ENCODE data around the gene TCF15. TPM values are rescaled to one million over a fixed set of nuclear protein-coding genes. Genes with fewer than 3 reads are reported as not detected.

The TCF15 gene
- 1 to 10 TPM; 2.3 to 5.7 (median 3.3) TPM for total RNA-seq

DNA sequence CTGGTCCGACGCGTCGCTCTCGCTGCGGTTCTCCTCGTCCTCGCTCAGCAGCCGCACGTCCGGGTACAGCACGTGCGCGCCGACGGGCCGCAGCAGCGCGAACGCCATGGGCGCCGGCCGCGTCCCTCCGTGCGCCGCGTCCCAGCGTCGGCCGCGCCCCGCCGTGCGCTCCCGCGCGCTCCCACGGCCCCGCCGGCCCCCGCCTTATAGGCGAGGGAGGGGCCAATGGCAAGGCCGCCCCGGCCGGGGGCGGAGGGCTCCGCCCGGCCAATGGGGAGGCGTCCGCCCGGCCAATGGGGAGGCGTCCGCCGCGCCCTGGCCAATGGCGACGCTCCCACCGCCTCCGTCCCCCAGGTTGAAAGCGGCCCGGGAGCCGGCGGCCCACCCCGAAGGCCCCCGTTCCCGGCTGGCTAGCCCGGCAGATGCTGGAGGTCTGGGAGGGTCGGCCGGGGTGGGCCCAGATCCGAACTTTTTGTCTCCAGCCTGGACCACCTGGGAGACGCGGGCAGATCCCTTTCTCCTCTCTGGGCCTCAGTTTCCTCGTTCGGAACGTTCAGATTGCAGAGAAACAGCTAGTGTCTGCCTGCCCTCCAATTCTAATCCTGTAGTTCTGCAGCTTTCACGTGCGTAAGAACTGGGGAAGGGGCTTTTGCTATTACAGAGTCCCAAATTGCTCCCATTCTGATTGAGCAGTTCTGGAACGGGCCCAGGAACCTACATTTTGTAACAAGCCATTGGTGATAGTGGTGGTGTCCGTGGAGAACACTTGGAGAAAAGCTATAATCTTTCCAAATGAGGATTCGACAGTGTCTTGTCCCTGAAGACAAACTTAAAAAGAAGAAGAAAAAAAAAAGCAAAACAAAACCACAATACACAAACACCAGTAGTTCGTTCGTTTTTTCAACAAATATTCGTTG is at the start of gene TCF15:
Gene TCF15 (minus strand): TSS at position 180 of the 917 bp plus-strand sequence. CDS start 72 bp downstream, at position 108.
- H3K4me1 ChIP-seq = peaks cover 12 to 23% (median 20%) of the 10 kb centered on the region in 4 donors
- no peak for TF ChIP-seq EP300 (IDR thresholded peaks at IDR 0.05)
- no peak for DNase-seq (ENCODE audit: extremely low spot score)
- peak within 1 kb of the TSS; percentile 45 to 55 (median 47) for H3K4me3 ChIP-seq
- peak within 1 kb of the TSS in 3 of 4 donors; percentile 31 to 46 (median 44) for H3K27ac ChIP-seq (replicated peaks in 1 of 4)
- H3K9me3 ChIP-seq = no peaks in the 10 kb centered on the region
- 40% methylated on average over 11 of the region's 84 CpGs for WGBS
- H3K36me3 ChIP-seq = peaks cover 0 to 11% (median 0%) of the 10 kb centered on the region in 4 donors
- intact Hi-C loops (cut with DNase I) = no loop called here
- H3K27me3 ChIP-seq = peaks cover 0 to 88% (median 27%) of the 10 kb centered on the region in 4 donors

- H3K27me3 ChIP-seq = peaks cover 0 to 57% (median 24%) of the 10 kb centered on the region in 4 donors
Measured at GRCh38 chr20:658731-659291, 48.7 kb upstream of the TCF15 start.

GRCh38 chr20:658202-658601 is 48.1 kb upstream of the TCF15 start:
- WGBS = 14% methylated on average over 1 of the region's 2 CpGs
- no peaks in the 10 kb centered on the region for H3K9me3 ChIP-seq
- H3K4me3 ChIP-seq = no peak overlapping the region
- H3K27me3 ChIP-seq = peaks cover 0 to 50% (median 19%) of the 10 kb centered on the region in 4 donors
- peaks cover 9 to 21% (median 18%) of the 10 kb centered on the region in 4 donors for H3K4me1 ChIP-seq
- no peak for DNase-seq (ENCODE audit: extremely low spot score)
- no peaks in the 10 kb centered on the region for H3K36me3 ChIP-seq
- intact Hi-C loops (cut with DNase I) = no loop called here
- TF ChIP-seq EP300 (IDR thresholded peaks at IDR 0.05) (no peak), POLR2A (IDR thresholded peaks at IDR 0.05; ENCODE audit: low read depth) (no peak), POLR2AphosphoS5 (IDR thresholded peaks at IDR 0.05) (no peak), CTCF (IDR thresholded peaks at IDR 0.05) (no peak)
- H3K27ac ChIP-seq (replicated peaks in 1 of 4) = no peak overlapping the region

More at GRCh38 chr20:658731-659291, 48.7 kb upstream of the TCF15 start:
- Histone ChIP-seq H3K27ac (replicated peaks in 1 of 4) (no peak overlapping the region), H3K4me1 (peaks cover 7 to 22% (median 19%) of the 10 kb centered on the region in 4 donors), H3K4me3 (no peak overlapping the region), H3K9me3 (no peaks in the 10 kb centered on the region), H3K36me3 (no peaks in the 10 kb centered on the region)
- DNase-seq (ENCODE audit: extremely low spot score) = no peak
- 34% methylated on average over 5 of the region's 5 CpGs for WGBS
- intact Hi-C loops (cut with DNase I) = no loop called here
- TF ChIP-seq POLR2A (IDR thresholded peaks at IDR 0.05; ENCODE audit: low read depth) (no peak), CTCF (IDR thresholded peaks at IDR 0.05) (no peak), POLR2AphosphoS5 (IDR thresholded peaks at IDR 0.05) (no peak), EP300 (IDR thresholded peaks at IDR 0.05) (no peak)

- DNase-seq (ENCODE audit: extremely low spot score) = no peak
- H3K36me3 ChIP-seq = peaks cover 0 to 3% (median 2%) of the 10 kb centered on the region in 4 donors
Measured at GRCh38 chr20:655726-656624, 45.9 kb upstream of the TCF15 start.

More at GRCh38 chr20:655726-656624, 45.9 kb upstream of the TCF15 start:
- TF ChIP-seq POLR2AphosphoS5 (IDR thresholded peaks at IDR 0.05) = no peak
- TF ChIP-seq CTCF (IDR thresholded peaks at IDR 0.05) = no peak
- no peak for TF ChIP-seq POLR2A (IDR thresholded peaks at IDR 0.05; ENCODE audit: low read depth)
- no peak for TF ChIP-seq EP300 (IDR thresholded peaks at IDR 0.05)
- intact Hi-C loops (cut with DNase I) = no loop called here
- WGBS = 78% methylated on average over 11 of the region's 11 CpGs
- Histone ChIP-seq H3K4me1 (peaks cover 15 to 31% (median 27%) of the 10 kb centered on the region in 4 donors), H3K27me3 (peaks cover 0 to 28% (median 2%) of the 10 kb centered on the region in 4 donors), H3K27ac (replicated peaks in 1 of 4) (no peak overlapping the region), H3K4me3 (no peak overlapping the region), H3K9me3 (no peaks in the 10 kb centered on the region)

All from esophagus muscularis mucosa (tissue), 4 donors.